Measurements from ENCODE around the gene SH3TC1. TPM values are rescaled to one million over a fixed set of nuclear protein-coding genes. Genes with fewer than 3 reads are reported as not detected.

The SH3TC1 gene
- polyA plus RNA-seq, 3 donors: 11.1 to 16.3 (median 14.2) TPM

- 70 to 81% (median 78%) methylated on average over 11 of the region's 11 CpGs for WGBS, 3 donors
- no peak overlapping the region for H3K27ac ChIP-seq (ENCODE audit: low read depth, low read length)
Observed at GRCh38 chr4:8284391-8284790, 85.3 kb downstream of the SH3TC1 start.

- no peak overlapping the region for H3K27ac ChIP-seq (ENCODE audit: low read depth, low read length)
- 66 to 86% (median 71%) methylated on average over 16 of the region's 16 CpGs for WGBS, 3 donors
Observed at GRCh38 chr4:8285143-8285975, 86.3 kb downstream of the SH3TC1 start.

DNA sequence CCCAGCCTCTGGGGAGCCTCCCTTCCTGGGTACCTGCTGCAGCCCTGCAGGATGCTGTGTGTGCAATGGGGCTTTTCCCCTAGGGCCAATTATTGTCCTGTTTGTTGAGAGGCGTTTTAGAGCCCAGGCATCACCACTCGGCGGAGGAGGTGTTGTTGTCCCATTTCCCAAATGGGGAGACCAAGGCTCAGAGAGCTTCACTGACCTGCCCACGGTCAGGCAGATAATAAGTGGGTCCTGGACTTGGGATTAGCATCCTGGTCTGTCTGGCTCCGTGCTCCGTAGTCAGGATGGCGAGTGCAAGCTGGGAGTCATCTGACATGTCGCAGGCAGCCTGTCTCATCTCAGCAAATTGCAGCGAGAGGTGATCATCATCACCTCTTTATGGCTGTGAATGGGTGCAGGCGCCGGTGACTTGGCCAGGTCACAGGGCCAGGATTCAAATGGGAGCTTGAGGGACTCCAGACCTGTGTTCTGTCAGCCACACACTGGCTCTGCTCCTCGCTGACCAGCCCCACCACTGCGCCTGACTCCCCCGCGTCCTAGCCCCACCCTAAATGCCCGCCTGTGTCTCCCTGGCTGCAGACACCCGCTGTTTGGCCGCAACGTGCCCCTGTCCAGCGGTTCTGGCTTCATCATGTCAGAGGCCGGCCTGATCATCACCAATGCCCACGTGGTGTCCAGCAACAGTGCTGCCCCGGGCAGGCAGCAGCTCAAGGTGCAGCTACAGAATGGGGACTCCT lies 87.1 kb downstream of the SH3TC1 start:
- WGBS, 3 donors: 84 to 87% (median 86%) methylated on average over 23 of the region's 23 CpGs
- no peak overlapping the region for H3K27ac ChIP-seq (ENCODE audit: low read depth, low read length)

DNA sequence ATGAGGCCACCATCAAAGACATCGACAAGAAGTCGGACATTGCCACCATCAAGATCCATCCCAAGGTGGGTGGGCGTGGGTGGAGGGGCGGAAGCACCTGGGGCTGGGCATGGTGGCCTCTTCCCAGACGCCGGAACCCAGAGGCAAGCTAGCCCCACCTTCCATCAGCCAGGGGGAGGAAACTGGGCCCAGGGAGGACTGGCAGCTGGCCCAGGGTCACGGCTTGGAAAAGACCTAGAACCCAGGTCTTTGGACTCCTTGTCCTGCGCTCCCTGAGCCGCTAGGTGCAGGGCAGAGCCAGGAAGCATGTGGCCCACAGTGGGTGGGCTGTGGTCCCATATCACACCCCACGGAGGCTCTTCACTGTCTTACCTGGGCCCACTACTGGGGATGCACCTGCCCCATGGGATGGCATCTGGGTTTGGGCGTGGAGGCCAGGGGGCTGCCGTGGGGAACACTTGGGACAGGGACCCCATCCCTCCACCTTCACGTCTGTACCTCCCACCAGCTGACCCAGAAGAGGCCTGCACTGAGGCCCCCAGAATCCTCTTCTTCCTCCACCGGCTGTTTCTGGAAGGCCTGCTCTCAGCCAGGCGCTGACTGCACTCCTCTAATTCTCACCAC lies 87.7 kb downstream of the SH3TC1 start:
- WGBS, 3 donors: 84 to 92% (median 86%) methylated on average over 15 of the region's 15 CpGs
- H3K27ac ChIP-seq (ENCODE audit: low read depth, low read length): no peak overlapping the region

GRCh38 chr4:8287343-8288280 lies 88.5 kb downstream of the SH3TC1 start:
- no peak overlapping the region for H3K27ac ChIP-seq (ENCODE audit: low read depth, low read length)
- 61 to 86% (median 78%) methylated on average over 18 of the region's 18 CpGs for WGBS, 3 donors

DNA sequence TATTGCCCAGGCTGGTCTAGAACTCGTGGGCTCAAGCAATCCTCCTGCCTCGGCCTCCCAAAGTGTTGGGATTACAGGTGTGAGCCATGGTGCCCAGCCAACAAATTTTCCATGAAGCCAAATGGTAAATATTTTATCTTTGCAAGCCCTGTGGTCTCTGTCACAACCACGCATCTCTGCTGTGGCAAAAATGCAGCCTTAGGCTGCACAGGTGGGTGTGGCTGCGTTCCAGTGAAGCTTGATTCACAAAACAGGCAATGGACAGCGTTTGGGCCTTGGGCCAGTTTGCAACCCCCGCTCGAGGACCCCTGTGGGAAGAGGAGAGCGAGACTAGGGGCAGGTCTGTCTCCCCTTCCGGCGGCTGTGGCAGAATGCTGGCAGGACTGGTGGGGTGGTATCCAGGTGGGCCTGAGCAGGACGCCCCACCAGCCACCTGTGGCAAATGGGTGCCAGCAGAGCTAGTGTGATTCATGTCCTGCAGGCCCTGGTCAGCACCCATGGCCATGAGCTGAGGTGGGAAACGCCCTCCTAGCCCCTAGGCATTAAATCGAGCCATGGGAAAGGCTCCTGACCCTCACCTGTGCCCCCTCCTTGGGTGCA lies 90.2 kb downstream of the SH3TC1 start:
- no peak overlapping the region for H3K27ac ChIP-seq (ENCODE audit: low read depth, low read length)
- WGBS, 3 donors: 66 to 81% (median 73%) methylated on average over 13 of the region's 13 CpGs

GRCh38 chr4:8289956-8290700 lies 91.0 kb downstream of the SH3TC1 start:
- H3K27ac ChIP-seq (ENCODE audit: low read depth, low read length): no peak overlapping the region
- 80 to 88% (median 87%) methylated on average over 29 of the region's 29 CpGs for WGBS, 3 donors

GRCh38 chr4:8290701-8290970 lies 91.5 kb downstream of the SH3TC1 start:
- no peak overlapping the region for H3K27ac ChIP-seq (ENCODE audit: low read depth, low read length)
- 66 to 90% (median 87%) methylated on average over 8 of the region's 8 CpGs for WGBS, 3 donors

Other genes starting within 250 kb of the SH3TC1 start
- gene ABLIM2, start 40.5 kb upstream of the SH3TC1 start, polyA plus RNA-seq: 10 to 100 TPM in 1 of 3 donors, 1 to 10 TPM in 2; 3.2 to 12.3 (median 4.6) TPM
- 10 to 100 TPM in 2 of 3 donors, 1 to 10 TPM in 1; 5.8 to 56.3 (median 41.8) TPM for gene HTRA3, start 70.5 kb downstream of the SH3TC1 start, polyA plus RNA-seq
- 10 to 100 TPM; 12.7 to 14.6 (median 13.7) TPM for gene ACOX3, start 241.4 kb downstream of the SH3TC1 start, polyA plus RNA-seq
- gene TRMT44, start 241.5 kb downstream of the SH3TC1 start, polyA plus RNA-seq: 10 to 100 TPM in 1 of 3 donors, 1 to 10 TPM in 2; 4.5 to 11.9 (median 5.3) TPM